Measurements from ENCODE around the gene SLC29A2.

Gene SLC29A2

DNA sequence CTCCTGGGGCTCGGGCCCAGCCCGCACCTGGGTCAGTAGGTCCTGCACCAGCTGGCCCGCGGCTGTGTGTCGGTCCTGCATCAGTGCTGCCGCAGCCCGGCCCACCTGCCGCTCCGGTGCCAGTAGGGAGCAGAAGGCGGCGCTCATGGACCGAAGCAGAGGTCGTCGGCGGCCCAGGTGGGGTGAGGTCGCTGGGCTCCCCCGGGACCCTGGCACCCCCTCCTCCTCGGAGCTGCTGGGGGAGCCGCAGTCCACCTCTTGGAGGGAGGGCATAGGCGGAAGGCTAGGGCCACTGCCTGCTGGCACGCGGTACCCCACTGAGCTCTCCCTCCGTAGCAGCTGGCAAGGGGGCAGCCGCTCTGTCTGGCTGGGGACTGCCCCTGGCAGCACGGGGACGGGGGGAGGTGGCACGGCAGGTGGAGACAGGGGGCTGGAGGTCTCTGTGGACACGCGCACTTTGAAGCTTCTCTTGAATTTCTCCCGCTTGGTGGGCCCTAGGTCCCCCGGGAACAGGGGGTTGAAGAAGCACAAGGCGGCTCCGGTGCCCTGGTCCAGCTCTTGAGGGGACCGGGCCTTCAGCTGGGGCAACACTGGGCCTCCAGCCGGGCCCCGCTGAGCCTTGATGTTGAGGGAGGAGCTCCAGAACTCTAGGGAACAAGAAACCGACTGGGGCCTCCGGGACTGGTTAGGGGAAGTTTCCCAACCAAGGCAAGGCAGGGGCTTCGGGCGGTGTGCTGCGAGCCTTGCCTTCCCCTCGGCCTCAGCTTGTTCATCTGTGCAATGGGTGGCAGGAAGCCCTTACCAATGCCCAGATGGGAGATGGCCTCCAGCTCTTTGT, 36.7 kb downstream of the SLC29A2 start:
- DNase-seq (ENCODE audit: low read depth), result peak; percentile 92
- TF ChIP-seq, protein P1, sequence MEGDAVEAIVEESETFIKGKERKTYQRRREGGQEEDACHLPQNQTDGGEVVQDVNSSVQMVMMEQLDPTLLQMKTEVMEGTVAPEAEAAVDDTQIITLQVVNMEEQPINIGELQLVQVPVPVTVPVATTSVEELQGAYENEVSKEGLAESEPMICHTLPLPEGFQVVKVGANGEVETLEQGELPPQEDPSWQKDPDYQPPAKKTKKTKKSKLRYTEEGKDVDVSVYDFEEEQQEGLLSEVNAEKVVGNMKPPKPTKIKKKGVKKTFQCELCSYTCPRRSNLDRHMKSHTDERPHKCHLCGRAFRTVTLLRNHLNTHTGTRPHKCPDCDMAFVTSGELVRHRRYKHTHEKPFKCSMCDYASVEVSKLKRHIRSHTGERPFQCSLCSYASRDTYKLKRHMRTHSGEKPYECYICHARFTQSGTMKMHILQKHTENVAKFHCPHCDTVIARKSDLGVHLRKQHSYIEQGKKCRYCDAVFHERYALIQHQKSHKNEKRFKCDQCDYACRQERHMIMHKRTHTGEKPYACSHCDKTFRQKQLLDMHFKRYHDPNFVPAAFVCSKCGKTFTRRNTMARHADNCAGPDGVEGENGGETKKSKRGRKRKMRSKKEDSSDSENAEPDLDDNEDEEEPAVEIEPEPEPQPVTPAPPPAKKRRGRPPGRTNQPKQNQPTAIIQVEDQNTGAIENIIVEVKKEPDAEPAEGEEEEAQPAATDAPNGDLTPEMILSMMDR (IDR thresholded peaks at IDR 0.05; ENCODE audit: low read depth, low read length), result no peak
- TF ChIP-seq MYC (IDR thresholded peaks at IDR 0.05; ENCODE audit: low read depth, low read length) (peak; percentile 54), POLR2A (IDR thresholded peaks at IDR 0.05; ENCODE audit: extremely low read depth, insufficient read length) (peak; percentile 13)
- TF ChIP-seq, protein P2, sequence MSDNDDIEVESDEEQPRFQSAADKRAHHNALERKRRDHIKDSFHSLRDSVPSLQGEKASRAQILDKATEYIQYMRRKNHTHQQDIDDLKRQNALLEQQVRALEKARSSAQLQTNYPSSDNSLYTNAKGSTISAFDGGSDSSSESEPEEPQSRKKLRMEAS (IDR thresholded peaks at IDR 0.05; ENCODE audit: low read depth, low read length), result 0 out of 2 replicates have a peak, but pooled peaks have one; percentile 26
- H3K4me3 ChIP-seq (ENCODE audit: low read depth, low read length), result peak overlapping the region; percentile 78

DNA sequence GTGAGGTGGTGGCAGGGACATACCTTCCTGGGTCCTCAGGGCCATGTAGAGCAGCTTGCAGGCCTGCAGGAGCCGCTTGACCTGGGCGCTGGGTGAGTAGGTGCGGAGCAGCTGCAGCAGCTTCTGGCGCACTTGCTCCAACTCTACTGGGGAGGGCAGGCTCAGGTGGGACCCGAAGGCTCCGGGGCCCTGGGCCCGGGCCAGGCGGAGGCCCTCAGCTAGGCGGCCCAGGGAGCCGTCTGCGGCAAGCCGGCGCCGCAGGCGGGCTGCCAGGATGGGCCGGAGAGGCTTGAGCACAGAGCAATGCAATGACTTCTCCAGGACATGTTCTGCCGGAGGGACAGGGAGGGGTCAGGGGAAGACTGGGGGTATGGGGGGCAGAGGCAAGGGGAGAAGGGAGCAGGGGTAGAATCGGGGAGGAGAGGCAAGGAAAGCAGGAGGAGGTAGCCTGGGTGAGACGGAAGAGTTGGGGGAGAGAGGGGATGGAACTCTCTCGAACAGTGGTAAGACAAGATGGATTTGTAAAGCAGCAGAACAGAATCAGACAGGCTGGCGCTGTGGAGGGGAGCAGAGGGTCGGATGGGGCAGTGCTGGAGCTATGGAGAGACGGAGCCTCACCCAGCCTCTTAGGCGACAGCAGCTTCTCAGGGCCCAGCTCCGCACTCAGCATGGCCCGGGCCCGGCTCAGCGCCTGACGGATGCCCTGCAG, 37.5 kb downstream of the SLC29A2 start:
- TF ChIP-seq MYC (IDR thresholded peaks at IDR 0.05; ENCODE audit: low read depth, low read length) (no peak), POLR2A (IDR thresholded peaks at IDR 0.05; ENCODE audit: extremely low read depth, insufficient read length) (no peak)
- TF ChIP-seq, protein P2 (IDR thresholded peaks at IDR 0.05; ENCODE audit: low read depth, low read length), result no peak
- TF ChIP-seq, protein P1 (IDR thresholded peaks at IDR 0.05; ENCODE audit: low read depth, low read length), result no peak
- no peak overlapping the region for H3K4me3 ChIP-seq (ENCODE audit: low read depth, low read length)
- no peak for DNase-seq (ENCODE audit: low read depth)

DNA sequence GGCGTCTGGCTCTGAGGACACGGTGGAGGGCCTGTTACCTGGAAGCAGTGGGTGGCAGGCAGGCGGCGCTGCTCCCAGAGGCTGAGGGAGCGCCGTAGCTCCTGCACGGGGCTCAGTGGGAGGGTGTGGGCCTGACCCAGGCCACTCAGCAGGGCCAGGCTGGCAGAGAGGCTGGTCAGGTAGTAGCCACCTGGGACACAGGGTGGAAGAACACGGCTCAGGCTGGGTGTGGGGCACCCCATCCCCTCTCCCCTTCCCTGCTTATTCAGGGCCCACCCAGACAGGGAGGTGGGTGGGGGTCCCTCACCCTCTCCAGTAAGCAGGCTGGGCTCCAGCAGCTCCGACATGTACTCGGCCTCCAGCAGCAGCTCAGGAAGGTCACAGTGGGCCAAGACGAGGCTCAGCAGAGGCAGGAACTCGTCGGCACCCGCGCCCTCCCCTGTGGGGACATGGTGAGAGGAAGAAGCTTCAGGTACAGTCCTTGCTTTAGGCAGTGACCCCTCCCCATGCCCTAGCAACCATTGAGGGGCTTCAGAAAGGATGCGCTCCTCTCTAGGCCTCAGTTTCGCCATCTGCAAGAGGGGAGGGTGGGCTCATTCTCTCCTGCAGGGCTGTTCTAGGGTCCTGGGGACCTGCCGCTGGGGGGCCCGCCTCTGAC, 38.2 kb downstream of the SLC29A2 start:
- TF ChIP-seq, protein P2 (IDR thresholded peaks at IDR 0.05; ENCODE audit: low read depth, low read length), result no peak
- TF ChIP-seq MYC (IDR thresholded peaks at IDR 0.05; ENCODE audit: low read depth, low read length) (no peak), POLR2A (IDR thresholded peaks at IDR 0.05; ENCODE audit: extremely low read depth, insufficient read length) (no peak)
- TF ChIP-seq, protein P1 (IDR thresholded peaks at IDR 0.05; ENCODE audit: low read depth, low read length), result no peak
- no peak overlapping the region for H3K4me3 ChIP-seq (ENCODE audit: low read depth, low read length)
- DNase-seq (ENCODE audit: low read depth), result no peak

DNA sequence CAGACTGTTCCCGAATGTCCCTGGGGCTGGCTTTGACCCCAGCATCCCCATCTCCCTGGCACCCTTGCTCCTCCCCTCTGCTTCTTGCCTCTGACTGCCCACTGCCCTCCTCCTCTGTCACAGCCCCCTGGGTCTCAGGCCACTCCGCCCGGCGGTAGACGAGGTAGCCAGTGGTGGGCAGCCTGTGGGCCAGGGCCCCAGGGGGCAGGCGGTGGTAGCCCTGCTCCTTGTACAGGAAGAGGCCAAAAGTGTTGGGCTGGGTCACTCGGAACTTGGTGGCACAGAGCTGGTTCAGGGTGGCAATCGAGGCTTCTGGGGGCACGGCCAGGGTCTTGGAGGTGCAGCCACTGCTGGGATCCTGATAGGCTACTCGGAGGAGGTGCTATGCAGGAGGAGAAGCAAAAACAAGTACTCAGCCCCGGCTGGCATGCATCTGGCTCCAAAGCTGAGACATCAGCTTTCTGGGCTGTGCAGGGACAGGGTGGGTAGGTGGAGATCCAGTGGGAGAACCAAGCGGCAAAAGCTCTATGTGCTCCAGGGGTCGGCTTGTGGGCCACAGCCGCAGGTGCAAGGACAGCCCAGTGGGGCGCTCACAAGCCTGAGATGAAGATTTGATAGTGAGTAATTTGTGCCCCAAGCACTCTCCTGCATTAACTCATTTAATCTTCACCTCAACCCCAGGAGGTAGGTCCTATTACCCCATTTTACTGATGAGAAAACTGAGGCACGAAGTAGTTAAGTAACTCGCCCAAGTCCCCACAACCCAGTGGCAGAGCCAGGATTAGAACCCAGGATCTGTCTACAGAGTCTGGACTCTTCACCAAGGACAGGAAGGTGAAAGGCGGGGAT, 39.0 kb downstream of the SLC29A2 start:
- TF ChIP-seq POLR2A (IDR thresholded peaks at IDR 0.05; ENCODE audit: extremely low read depth, insufficient read length), result no peak
- TF ChIP-seq MYC (IDR thresholded peaks at IDR 0.05; ENCODE audit: low read depth, low read length), result no peak
- TF ChIP-seq, protein P2 (IDR thresholded peaks at IDR 0.05; ENCODE audit: low read depth, low read length), result no peak
- TF ChIP-seq, protein P1 (IDR thresholded peaks at IDR 0.05; ENCODE audit: low read depth, low read length), result no peak
- H3K4me3 ChIP-seq (ENCODE audit: low read depth, low read length), result no peak overlapping the region
- DNase-seq (ENCODE audit: low read depth), result no peak

All from NB4 (cell line).